ENCODE data around the gene STPG1. TPM values are rescaled to one million over a fixed set of nuclear protein-coding genes. Genes with fewer than 3 reads are reported as not detected.
A peak's percentile ranks its signal among the peaks of the same experiment; 100 is the strongest.

STPG1 gene
- total and polyA plus RNA-seq, 2 of the 13 experiments (the other 11 are each of a cell fraction or from before 2014, with no cell fraction given) = 3.4 to 4.3 TPM

GRCh38 chr1:24319962-24320361, 93.6 kb downstream of the STPG1 start:
- ATAC-seq = no peak
- no peak overlapping the region for H3K9ac ChIP-seq (ENCODE audit: insufficient read depth, low read depth, low read length)
- H2AFZ ChIP-seq (ENCODE audit: low read length) = no peak overlapping the region
- H3K27me3 ChIP-seq (ENCODE audit: control insufficient read depth in 1 of 2, insufficient read depth in 2 of 2, low read length in 2 of 2) = peaks cover 6 to 27% of the 10 kb centered on the region in 2 experiments; a peak in 4 of 5 replicates
- DNase-seq (ENCODE audit: low spot score) = no peak
- H4K20me1 ChIP-seq (ENCODE audit: insufficient read depth, low read length) = no peaks in the 10 kb centered on the region
- H3K9me3 ChIP-seq (ENCODE audit: low read length) = no peaks in the 10 kb centered on the region
- 0 out of 2 replicates have a peak overlapping the region, but pooled peaks have one; percentile 6 for H3K4me2 ChIP-seq (ENCODE audit: low read depth, low read length)
- in situ Hi-C loops (cut with HindIII; ENCODE audit: extremely low pct_ligation_motif_present, low pct_unique_long_range_greater_than_20kb) = no loop called here
- TF ChIP-seq ZNF629 (CRISPR knock-in tag; conservative IDR thresholded peaks at IDR 0.05) (peak; percentile 90), CHD4 (IDR thresholded peaks at IDR 0.05; ENCODE audit: borderline replicate concordance, low read length) (peak; percentile 60; the same call in 1 of the 2 replicates), ZMYM3 (CRISPR knock-in tag; IDR thresholded peaks at IDR 0.05) (0 out of 2 replicates have a peak, but pooled peaks have one; percentile 44), ZNF878 (CRISPR knock-in tag; IDR thresholded peaks at IDR 0.05) (no peak)
- intact Hi-C loops (cut with micrococcal nuclease; ENCODE audit: unreplicated experiment) = no loop called here
- no TSS peak for BruUV-seq (replicated peaks)
- FAIRE-seq = no peak
- 81% methylated on average over 1 of the region's 1 CpG for WGBS (ENCODE audit: low lambda C conversion rate)
- H3K36me3 ChIP-seq (replicated peaks in 1 of 2; ENCODE audit: control insufficient read depth in 1 of 2, insufficient read depth in 2 of 2, low read length in 2 of 2) = no peaks in the 10 kb centered on the region
- peaks cover 11% of the 10 kb centered on the region for H3K4me1 ChIP-seq (ENCODE audit: insufficient read depth, low read length)
- ChIA-PET POLR2A (no interaction called here), CTCF (ENCODE audit: low intra/inter-chr PET ratio, low total read pairs) (no interaction called here)
- H3K4me3 ChIP-seq (replicated peaks in 1 of 3; ENCODE audit: insufficient read depth in 1 of 3, low read depth in 2 of 3, low read length in 3 of 3) = no peak overlapping the region
- H3K27ac ChIP-seq (ENCODE audit: extremely low read length, insufficient read depth, low read length) = no peak overlapping the region
- H3K79me2 ChIP-seq (ENCODE audit: insufficient read depth, low read length) = no peaks in the 10 kb centered on the region

GRCh38 chr1:24319312-24319863, 94.2 kb downstream of the STPG1 start, which contains the start of gene GRHL3:
GRHL3 (plus strand) TSS chr1:24319357; CDS start chr1:24319552, 195 bp downstream.
- Histone ChIP-seq H4K20me1 (ENCODE audit: insufficient read depth, low read length) (no peaks in the 10 kb centered on the region), H3K4me3 (replicated peaks in 1 of 3; ENCODE audit: insufficient read depth in 1 of 3, low read depth in 2 of 3, low read length in 3 of 3) (no peak within 1 kb of the TSS), H3K36me3 (replicated peaks in 1 of 2; ENCODE audit: control insufficient read depth in 1 of 2, insufficient read depth in 2 of 2, low read length in 2 of 2) (no peaks in the 10 kb centered on the region), H2AFZ (ENCODE audit: low read length) (no peak within 1 kb of the TSS), H3K9ac (ENCODE audit: insufficient read depth, low read depth, low read length) (no peak within 1 kb of the TSS), H3K4me2 (ENCODE audit: low read depth, low read length) (peak within 1 kb of the TSS; percentile 6; the same call in 1 of the 2 replicates), H3K79me2 (ENCODE audit: insufficient read depth, low read length) (no peaks in the 10 kb centered on the region), H3K27me3 (ENCODE audit: control insufficient read depth in 1 of 2, insufficient read depth in 2 of 2, low read length in 2 of 2) (peaks cover 4 to 21% of the 10 kb centered on the region in 2 experiments; a peak in 4 of 5 replicates), H3K9me3 (ENCODE audit: low read length) (no peaks in the 10 kb centered on the region), H3K4me1 (ENCODE audit: insufficient read depth, low read length) (peaks cover 11% of the 10 kb centered on the region), H3K27ac (ENCODE audit: extremely low read length, insufficient read depth, low read length) (no peak within 1 kb of the TSS)
- no TSS peak for BruUV-seq (replicated peaks)
- in situ Hi-C loops (cut with HindIII; ENCODE audit: extremely low pct_ligation_motif_present, low pct_unique_long_range_greater_than_20kb) = no loop called here
- intact Hi-C loops (cut with micrococcal nuclease; ENCODE audit: unreplicated experiment) = no loop called here
- ChIA-PET POLR2A (no interaction called here), CTCF (ENCODE audit: low intra/inter-chr PET ratio, low total read pairs) (no interaction called here)
- ATAC-seq (peak; percentile 35; the same call in 1 of the 3 replicates), FAIRE-seq (no peak), DNase-seq (ENCODE audit: low spot score) (no peak)
- WGBS (ENCODE audit: low lambda C conversion rate) = 5% methylated on average over 21 of the region's 21 CpGs
- TF ChIP-seq HMGXB3 (CRISPR knock-in tag; IDR thresholded peaks at IDR 0.05; ENCODE audit: borderline replicate concordance) = no peak
- no peak for TF ChIP-seq FOXA1 (IDR thresholded peaks at IDR 0.05)
- TF ChIP-seq FOXA1 (CRISPR knock-in tag; IDR thresholded peaks at IDR 0.05) = 0 out of 2 replicates have a peak, but pooled peaks have one; percentile 6
- TF ChIP-seq GLMP (CRISPR knock-in tag; IDR thresholded peaks at IDR 0.05; ENCODE audit: borderline replicate concordance) = no peak
- no peak for TF ChIP-seq ZNF282 (IDR thresholded peaks at IDR 0.05; ENCODE audit: partially characterized antibody)
- TF ChIP-seq MAFK (conservative IDR thresholded peaks at IDR 0.05 in 1 of 2, IDR thresholded peaks at IDR 0.05 in 1 of 2; ENCODE audit: low read length in 2 of 2) = peak in 1 of 2 experiments; percentile 29; a peak in 1 of 4 replicates

Data from HepG2 (cell line).